VCaP (cell line): ENCODE data around the gene COL20A1.

Experiments used
- H3K27ac ChIP-seq: fragments of 450-650 bp; 2 replicates; pipeline ENCODE4 v1.5.1; 2017
- TF ChIP-seq, protein P1 (sequence below): fragments of 450-650 bp; conservative IDR thresholded peaks from 2 replicates; pipeline ENCODE4 v1.5.1; 2017; ENCODE audit warnings: mild to moderate bottlenecking, moderate library complexity

Gene COL20A1

DNA sequence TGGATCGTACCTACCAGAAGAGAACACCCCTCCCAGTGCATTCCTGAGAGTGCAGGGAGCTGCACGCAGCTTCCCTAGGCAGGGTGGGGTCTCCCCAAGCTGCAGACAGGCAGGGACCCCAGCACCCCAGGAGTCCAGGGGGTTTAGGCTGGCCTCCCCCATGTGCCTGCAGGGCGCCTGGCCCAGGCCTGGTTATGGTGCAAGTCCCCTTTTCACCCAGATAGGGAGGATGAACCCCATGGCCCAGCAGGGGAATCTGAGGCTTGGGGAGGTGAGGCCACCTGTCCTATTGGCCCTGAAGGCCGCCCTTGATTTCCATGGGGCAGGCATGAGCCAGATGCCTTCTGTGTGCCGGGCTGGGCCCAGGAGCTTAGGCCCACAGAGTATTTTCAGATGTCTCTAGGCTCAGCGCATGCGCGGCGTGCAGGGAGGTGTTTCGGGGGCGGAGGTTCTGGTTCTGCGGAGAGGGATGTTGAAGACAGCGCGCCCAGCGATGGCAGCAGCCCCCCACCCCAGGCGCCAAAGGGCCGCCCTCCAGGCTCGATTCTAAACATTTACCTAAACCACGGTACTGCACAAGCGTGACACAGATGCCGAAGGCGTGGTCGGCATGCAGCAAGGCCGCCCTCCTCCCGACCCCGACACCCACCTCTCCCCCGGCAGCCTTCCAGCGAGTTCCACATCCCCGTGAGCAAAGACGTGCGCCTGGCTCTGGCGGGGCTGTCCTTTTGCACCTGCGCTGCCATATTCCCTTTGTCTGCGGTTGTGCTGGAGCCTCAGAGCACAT, 29.4 kb downstream of the COL20A1 start:
- H3K27ac ChIP-seq = no peak overlapping the region
- TF ChIP-seq, protein P1, sequence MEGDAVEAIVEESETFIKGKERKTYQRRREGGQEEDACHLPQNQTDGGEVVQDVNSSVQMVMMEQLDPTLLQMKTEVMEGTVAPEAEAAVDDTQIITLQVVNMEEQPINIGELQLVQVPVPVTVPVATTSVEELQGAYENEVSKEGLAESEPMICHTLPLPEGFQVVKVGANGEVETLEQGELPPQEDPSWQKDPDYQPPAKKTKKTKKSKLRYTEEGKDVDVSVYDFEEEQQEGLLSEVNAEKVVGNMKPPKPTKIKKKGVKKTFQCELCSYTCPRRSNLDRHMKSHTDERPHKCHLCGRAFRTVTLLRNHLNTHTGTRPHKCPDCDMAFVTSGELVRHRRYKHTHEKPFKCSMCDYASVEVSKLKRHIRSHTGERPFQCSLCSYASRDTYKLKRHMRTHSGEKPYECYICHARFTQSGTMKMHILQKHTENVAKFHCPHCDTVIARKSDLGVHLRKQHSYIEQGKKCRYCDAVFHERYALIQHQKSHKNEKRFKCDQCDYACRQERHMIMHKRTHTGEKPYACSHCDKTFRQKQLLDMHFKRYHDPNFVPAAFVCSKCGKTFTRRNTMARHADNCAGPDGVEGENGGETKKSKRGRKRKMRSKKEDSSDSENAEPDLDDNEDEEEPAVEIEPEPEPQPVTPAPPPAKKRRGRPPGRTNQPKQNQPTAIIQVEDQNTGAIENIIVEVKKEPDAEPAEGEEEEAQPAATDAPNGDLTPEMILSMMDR = no peak

DNA sequence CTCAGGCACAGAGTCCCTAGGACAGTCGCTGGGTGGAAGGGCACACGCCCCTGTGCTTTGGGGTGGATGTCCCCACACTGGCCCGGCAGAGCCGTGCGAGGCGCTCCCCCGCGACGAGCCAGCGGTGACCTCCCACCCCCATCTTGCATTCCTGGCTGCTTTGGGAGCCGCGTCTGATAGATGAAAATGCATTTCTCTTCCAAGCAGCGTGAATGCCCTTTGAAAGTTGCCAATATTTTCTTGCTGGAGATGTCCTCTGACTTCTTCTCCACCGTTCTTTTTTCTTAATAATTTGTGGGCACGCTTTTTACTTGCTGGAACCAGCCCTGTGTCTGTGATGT, 29.9 kb downstream of the COL20A1 start:
- H3K27ac ChIP-seq = no peak overlapping the region
- TF ChIP-seq, protein P1 = no peak

DNA sequence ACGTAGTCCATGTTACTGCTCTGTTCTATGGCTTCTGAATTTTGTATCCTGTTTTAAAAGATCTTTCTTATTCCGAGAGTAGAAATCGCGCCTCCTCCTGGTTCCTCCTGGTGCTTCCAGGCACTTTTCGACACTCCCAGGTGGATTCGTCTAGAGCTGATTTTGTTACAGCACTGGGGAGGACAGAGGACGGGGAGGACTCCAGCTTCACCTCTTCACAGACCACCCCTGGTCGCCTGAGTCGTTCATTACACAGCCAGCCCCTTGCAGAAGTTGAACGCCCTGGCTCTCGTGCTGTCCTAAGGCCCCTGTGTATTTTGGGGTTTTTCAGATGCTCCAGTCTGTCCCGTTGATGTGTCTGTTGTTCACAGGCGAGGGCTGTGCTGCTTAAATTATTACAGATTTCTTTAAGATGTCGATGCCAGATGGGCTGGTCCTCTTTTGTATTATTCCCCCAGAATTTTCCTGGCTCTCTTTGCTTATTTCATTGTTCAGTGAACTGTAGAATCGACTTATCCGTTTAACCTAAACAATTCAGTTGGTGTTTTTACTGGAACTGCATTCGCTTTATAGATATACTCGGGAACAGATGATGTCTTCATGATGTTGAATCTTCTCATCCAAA, 30.5 kb downstream of the COL20A1 start:
- TF ChIP-seq, protein P1 = no peak
- H3K27ac ChIP-seq = no peak overlapping the region

DNA sequence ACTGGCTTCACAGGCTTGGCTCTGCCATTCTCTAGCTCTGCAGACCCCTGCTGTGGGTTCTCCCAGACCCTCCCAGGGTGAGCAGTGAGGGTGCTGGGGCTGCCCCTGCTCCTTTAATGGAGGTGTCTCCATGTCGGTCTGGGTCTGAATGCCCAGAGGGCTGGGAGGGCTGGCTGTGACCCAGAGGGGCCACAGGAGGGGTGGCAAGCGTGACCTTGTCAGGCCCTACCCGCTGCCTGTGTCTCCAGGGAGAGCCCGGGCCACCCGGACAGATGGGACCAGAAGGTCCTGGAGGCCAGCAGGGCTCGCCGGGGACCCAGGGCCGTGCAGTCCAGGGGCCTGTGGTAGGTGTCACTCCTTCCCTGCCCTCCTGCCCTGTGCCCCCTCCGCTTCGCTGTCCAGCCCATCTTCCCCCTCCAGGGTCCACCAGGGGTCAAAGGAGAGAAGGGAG, 32.1 kb downstream of the COL20A1 start:
- TF ChIP-seq, protein P1 = no peak
- no peak overlapping the region for H3K27ac ChIP-seq

DNA sequence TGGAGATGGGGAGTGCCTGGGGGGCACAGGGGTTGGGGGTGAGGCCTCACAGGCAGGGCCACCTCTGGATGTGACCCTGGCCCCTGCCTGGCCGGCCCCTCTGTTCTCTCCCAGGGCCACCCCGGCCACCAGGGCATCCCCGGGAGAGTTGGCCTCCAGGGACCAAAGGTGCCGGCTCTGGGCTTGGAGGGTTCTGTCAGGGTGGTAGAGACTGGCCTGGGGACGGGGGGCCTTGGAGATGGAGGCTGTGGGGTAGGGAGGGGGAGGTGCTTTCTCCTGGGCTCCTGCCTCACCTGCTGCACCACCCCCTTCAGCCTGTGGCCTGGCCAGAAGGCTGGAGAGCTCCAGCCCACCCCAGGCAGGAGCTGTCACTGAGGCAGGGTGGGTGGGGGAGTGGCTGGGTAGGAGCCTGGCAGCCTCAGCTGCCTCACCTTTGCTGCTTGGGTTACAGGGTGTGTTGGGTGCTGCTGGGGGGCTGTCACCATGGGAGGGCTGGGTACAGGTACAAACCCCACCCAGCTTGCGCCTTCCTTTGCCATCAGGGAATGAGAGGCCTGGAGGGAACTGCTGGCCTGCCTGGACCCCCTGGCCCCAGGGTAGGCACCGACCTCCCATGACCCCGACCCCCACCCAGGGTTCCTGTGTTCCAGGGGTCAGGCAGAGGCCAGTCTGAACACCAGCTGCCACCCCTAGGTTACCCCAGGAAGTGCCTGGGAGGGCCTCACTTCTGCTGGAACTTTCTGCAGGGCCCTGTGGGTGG, 32.7 kb downstream of the COL20A1 start:
- TF ChIP-seq, protein P1 = no peak
- no peak overlapping the region for H3K27ac ChIP-seq

DNA sequence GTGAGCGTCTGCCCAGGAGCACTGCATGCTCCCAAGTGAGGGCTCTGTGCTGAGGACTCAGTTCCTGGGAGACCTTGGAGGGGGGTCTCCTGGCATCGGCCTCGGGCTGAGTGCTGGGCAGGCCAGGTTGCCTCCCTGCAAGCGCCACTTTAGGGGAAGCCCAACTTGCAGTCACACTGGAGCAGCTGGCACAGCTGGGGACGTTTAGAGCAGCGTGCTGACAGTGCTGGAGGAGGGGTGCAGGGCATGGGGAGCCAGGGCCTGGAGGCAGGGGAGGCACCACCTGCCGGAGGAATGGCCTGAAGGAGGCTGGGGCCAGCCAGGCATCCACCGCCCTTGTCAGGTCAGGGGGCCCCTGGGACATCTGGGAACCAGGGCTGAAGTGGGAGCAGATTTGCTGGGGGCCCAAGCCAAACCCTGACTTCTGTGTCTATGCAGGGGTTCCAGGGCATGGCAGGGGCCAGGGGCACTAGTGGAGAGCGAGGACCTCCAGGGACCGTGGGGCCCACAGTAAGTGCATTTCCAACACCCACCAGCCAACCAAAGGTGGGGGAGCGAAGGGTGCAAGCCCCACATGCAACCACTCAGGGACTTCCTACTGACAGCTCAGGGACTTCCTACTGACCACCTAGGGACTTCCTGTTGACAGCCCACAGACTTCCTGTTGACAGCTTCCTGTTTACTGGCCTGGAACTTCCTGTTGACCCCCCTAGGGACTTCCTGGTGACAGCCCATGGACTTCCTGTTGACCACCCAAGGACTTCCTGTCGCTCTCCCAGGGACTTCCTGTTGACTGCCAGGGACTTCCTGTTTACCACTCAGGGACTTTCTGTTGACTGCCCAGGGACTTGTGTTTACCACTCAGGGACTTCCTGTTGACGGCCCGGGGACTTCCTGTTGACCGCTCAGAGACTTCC, 33.6 kb downstream of the COL20A1 start:
- TF ChIP-seq, protein P1 = no peak
- no peak overlapping the region for H3K27ac ChIP-seq
